H1 (cell line): ENCODE results near the gene RAP1A. TPM values are rescaled to one million over a fixed set of nuclear protein-coding genes. Genes with fewer than 3 reads are reported as not detected.

Experiments used
- MAFK ChIP-seq: IDR thresholded peaks from 2 replicates; pipeline ENCODE4 v1.6.1; 2012; ENCODE audit warnings: low read depth, mild to moderate bottlenecking, improper control_type of control experiment, low read length
- NANOG ChIP-seq: IDR thresholded peaks from 2 replicates; pipeline ENCODE4 v1.6.1; 2011; ENCODE audit warnings: low read length, low read depth, mild to moderate bottlenecking, inconsistent platforms; ENCODE audit not compliant: insufficient read depth, poor library complexity, severe bottlenecking
- POLR2AphosphoS5 ChIP-seq: IDR thresholded peaks from 2 replicates; pipeline ENCODE4 v1.6.1; 2011; ENCODE audit warnings: low read depth, low read length
- POU5F1 ChIP-seq: IDR thresholded peaks from 2 replicates; pipeline ENCODE4 v1.6.1; 2011; ENCODE audit warnings: low read depth, mild to moderate bottlenecking, low read length, moderate library complexity
- polyA plus RNA-seq, 7 experiments: library from polyadenylated mRNA; depleted of rRNA in 3 of 7; stranded (reverse) in 5 of 7; unstranded in 2 of 7; fragments of >200 nt in 5 of 7; fragments of 200-250 nt in 2 of 7; gene quantifications; 1 replicate in 5 of 7; 2 replicates in 1 of 7; 4 replicates in 1 of 7; pipeline versions ENCODE4 v1.2.1 to v1.2.3, GENCODE V29; 2011 to 2013; ENCODE audit warnings: missing spikeins in 2 of 7, mixed read lengths in 2 of 7
- total RNA-seq: library from RNA; stranded (reverse); fragmentation: NEBNext Ultra II Directional; extraction: Animal tissue kit (Norgen Biotek cat#: 25700); gene quantifications from 2 replicates; pipeline ENCODE4 v1.2.1, GENCODE V29; 2021
- TF ChIP-seq, protein P1 (sequence below): fragments of 300-600 bp; sonication (generic); IDR thresholded peaks from 2 replicates; pipeline ENCODE4 v1.7.1; 2012; ENCODE audit warnings: low read length, moderate library complexity, mild to moderate bottlenecking, inconsistent platforms; ENCODE audit not compliant: insufficient replicate concordance

RAP1A gene
- total and polyA plus RNA-seq, 2 of the 8 experiments (the other 6 are each of a cell fraction or from before 2014, with no cell fraction given): 10.9 to 35.8 TPM

DNA sequence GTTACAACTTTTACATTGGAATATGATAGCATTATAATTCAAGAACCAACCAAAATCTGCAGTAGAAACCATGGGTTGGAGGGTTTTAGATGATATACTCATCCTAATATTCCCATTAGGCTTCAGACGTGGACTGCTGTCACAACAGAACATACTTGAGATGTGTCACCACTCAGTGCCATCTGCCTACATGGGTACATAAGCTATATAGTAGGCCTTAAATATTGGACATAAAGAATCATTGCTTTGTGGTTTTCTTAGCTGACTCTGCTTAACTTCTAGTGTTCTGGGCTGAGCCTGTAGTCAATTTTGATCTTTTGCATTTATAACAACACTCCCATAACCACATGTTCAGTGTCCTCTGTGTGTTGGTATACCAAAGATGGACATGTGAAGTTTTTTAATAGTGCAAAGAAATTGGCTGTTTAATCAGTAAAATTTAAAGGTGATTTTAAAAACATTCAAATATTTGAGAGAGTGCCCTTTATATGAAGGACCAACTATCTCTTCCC is 14.2 kb downstream of the RAP1A start (continued):
- TF ChIP-seq, protein P1, sequence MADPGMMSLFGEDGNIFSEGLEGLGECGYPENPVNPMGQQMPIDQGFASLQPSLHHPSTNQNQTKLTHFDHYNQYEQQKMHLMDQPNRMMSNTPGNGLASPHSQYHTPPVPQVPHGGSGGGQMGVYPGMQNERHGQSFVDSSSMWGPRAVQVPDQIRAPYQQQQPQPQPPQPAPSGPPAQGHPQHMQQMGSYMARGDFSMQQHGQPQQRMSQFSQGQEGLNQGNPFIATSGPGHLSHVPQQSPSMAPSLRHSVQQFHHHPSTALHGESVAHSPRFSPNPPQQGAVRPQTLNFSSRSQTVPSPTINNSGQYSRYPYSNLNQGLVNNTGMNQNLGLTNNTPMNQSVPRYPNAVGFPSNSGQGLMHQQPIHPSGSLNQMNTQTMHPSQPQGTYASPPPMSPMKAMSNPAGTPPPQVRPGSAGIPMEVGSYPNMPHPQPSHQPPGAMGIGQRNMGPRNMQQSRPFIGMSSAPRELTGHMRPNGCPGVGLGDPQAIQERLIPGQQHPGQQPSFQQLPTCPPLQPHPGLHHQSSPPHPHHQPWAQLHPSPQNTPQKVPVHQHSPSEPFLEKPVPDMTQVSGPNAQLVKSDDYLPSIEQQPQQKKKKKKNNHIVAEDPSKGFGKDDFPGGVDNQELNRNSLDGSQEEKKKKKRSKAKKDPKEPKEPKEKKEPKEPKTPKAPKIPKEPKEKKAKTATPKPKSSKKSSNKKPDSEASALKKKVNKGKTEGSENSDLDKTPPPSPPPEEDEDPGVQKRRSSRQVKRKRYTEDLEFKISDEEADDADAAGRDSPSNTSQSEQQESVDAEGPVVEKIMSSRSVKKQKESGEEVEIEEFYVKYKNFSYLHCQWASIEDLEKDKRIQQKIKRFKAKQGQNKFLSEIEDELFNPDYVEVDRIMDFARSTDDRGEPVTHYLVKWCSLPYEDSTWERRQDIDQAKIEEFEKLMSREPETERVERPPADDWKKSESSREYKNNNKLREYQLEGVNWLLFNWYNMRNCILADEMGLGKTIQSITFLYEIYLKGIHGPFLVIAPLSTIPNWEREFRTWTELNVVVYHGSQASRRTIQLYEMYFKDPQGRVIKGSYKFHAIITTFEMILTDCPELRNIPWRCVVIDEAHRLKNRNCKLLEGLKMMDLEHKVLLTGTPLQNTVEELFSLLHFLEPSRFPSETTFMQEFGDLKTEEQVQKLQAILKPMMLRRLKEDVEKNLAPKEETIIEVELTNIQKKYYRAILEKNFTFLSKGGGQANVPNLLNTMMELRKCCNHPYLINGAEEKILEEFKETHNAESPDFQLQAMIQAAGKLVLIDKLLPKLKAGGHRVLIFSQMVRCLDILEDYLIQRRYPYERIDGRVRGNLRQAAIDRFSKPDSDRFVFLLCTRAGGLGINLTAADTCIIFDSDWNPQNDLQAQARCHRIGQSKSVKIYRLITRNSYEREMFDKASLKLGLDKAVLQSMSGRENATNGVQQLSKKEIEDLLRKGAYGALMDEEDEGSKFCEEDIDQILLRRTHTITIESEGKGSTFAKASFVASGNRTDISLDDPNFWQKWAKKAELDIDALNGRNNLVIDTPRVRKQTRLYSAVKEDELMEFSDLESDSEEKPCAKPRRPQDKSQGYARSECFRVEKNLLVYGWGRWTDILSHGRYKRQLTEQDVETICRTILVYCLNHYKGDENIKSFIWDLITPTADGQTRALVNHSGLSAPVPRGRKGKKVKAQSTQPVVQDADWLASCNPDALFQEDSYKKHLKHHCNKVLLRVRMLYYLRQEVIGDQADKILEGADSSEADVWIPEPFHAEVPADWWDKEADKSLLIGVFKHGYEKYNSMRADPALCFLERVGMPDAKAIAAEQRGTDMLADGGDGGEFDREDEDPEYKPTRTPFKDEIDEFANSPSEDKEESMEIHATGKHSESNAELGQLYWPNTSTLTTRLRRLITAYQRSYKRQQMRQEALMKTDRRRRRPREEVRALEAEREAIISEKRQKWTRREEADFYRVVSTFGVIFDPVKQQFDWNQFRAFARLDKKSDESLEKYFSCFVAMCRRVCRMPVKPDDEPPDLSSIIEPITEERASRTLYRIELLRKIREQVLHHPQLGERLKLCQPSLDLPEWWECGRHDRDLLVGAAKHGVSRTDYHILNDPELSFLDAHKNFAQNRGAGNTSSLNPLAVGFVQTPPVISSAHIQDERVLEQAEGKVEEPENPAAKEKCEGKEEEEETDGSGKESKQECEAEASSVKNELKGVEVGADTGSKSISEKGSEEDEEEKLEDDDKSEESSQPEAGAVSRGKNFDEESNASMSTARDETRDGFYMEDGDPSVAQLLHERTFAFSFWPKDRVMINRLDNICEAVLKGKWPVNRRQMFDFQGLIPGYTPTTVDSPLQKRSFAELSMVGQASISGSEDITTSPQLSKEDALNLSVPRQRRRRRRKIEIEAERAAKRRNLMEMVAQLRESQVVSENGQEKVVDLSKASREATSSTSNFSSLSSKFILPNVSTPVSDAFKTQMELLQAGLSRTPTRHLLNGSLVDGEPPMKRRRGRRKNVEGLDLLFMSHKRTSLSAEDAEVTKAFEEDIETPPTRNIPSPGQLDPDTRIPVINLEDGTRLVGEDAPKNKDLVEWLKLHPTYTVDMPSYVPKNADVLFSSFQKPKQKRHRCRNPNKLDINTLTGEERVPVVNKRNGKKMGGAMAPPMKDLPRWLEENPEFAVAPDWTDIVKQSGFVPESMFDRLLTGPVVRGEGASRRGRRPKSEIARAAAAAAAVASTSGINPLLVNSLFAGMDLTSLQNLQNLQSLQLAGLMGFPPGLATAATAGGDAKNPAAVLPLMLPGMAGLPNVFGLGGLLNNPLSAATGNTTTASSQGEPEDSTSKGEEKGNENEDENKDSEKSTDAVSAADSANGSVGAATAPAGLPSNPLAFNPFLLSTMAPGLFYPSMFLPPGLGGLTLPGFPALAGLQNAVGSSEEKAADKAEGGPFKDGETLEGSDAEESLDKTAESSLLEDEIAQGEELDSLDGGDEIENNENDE: no peak
- TF ChIP-seq MAFK: no peak
- no peak for TF ChIP-seq POLR2AphosphoS5
- no peak for TF ChIP-seq POU5F1
- TF ChIP-seq NANOG: no peak
